Hepatocyte (in vitro differentiated cells): ENCODE results near the gene UBR3.

ENCODE experiments used
- EZH2phosphoT487 ChIP-seq: fragments of 200-600 bp; sonication (generic); IDR thresholded peaks from one replicate; pipeline ENCODE4 v1.6.1; 2018; ENCODE audit warnings: antibody characterized with exemption, mild to moderate bottlenecking, low read depth, moderate library complexity; ENCODE audit not compliant: unreplicated experiment, severe bottlenecking
- TF ChIP-seq, protein P1 (sequence below): fragments of 200-600 bp; sonication (generic); IDR thresholded peaks from 2 replicates; pipeline ENCODE4 v1.5.1; 2016; ENCODE audit warnings: antibody characterized with exemption, mild to moderate bottlenecking; ENCODE audit not compliant: poor library complexity

DNA sequence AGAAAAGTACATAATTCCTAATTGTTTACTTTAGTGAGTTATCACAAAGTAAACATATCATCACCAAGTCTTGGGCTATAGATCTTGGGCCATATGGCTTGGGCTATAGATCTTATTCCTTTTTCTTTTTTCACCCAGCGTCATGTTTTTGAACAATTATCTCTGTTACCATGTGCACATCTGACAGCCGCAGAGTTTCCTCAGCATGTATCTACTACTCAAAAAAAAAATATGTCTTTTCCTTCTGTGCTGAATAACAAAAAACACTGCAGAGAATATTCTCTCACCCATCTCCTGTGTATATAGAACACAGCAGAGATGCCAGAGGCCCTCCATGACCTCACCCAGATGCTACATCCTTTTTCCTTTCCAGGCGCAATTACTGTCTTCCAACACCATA, 274.5 kb downstream of the UBR3 start:
- TF ChIP-seq, protein P1, sequence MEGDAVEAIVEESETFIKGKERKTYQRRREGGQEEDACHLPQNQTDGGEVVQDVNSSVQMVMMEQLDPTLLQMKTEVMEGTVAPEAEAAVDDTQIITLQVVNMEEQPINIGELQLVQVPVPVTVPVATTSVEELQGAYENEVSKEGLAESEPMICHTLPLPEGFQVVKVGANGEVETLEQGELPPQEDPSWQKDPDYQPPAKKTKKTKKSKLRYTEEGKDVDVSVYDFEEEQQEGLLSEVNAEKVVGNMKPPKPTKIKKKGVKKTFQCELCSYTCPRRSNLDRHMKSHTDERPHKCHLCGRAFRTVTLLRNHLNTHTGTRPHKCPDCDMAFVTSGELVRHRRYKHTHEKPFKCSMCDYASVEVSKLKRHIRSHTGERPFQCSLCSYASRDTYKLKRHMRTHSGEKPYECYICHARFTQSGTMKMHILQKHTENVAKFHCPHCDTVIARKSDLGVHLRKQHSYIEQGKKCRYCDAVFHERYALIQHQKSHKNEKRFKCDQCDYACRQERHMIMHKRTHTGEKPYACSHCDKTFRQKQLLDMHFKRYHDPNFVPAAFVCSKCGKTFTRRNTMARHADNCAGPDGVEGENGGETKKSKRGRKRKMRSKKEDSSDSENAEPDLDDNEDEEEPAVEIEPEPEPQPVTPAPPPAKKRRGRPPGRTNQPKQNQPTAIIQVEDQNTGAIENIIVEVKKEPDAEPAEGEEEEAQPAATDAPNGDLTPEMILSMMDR: no peak
- TF ChIP-seq EZH2phosphoT487: no peak
